Measurements from ENCODE around the gene CASR. TPM values are rescaled to one million over a fixed set of nuclear protein-coding genes. Genes with fewer than 3 reads are reported as not detected.

Gene CASR
- total RNA-seq, 4 donors from 2014 or later: 0.19 TPM; not detected in 3

DNA sequence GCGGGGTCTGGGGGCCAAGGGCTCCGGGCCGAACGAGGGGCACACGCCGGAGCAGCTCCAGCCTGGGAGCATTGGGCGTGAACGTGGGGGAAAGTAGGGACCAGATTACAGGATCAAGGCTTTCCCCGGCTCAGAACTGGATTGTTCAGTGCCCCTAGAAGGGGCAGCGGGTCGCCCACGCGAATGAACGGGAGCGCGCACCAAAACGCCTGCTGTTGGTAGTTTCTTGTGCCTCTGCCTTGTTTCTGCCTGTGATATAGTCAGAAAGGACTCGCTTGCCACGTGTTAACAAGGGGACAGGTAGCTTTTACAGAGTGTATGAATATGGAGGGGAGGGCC is 1.1 kb downstream of the CASR start:
- intact Hi-C loops (cut with DNase I): no loop called here
- no peaks in the 10 kb centered on the region for H3K36me3 ChIP-seq
- H3K27ac ChIP-seq: no peak overlapping the region
- H3K4me1 ChIP-seq: peaks cover 0 to 13% (median 7%) of the 10 kb centered on the region in 3 donors
- no peaks in the 10 kb centered on the region for H3K9me3 ChIP-seq
- peak overlapping the region; percentile 18 to 55 (median 32) for H3K4me3 ChIP-seq
- H3K27me3 ChIP-seq: peaks cover 0 to 59% (median 2%) of the 10 kb centered on the region in 4 donors
- no peak for DNase-seq
- TF ChIP-seq, protein P1, sequence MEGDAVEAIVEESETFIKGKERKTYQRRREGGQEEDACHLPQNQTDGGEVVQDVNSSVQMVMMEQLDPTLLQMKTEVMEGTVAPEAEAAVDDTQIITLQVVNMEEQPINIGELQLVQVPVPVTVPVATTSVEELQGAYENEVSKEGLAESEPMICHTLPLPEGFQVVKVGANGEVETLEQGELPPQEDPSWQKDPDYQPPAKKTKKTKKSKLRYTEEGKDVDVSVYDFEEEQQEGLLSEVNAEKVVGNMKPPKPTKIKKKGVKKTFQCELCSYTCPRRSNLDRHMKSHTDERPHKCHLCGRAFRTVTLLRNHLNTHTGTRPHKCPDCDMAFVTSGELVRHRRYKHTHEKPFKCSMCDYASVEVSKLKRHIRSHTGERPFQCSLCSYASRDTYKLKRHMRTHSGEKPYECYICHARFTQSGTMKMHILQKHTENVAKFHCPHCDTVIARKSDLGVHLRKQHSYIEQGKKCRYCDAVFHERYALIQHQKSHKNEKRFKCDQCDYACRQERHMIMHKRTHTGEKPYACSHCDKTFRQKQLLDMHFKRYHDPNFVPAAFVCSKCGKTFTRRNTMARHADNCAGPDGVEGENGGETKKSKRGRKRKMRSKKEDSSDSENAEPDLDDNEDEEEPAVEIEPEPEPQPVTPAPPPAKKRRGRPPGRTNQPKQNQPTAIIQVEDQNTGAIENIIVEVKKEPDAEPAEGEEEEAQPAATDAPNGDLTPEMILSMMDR (IDR thresholded peaks at IDR 0.05): no peak
- no peak for TF ChIP-seq POLR2A (IDR thresholded peaks at IDR 0.05)
- WGBS, 2 donors: 27 to 37% methylated on average over 9 to 14 of the region's 19 CpGs

DNA sequence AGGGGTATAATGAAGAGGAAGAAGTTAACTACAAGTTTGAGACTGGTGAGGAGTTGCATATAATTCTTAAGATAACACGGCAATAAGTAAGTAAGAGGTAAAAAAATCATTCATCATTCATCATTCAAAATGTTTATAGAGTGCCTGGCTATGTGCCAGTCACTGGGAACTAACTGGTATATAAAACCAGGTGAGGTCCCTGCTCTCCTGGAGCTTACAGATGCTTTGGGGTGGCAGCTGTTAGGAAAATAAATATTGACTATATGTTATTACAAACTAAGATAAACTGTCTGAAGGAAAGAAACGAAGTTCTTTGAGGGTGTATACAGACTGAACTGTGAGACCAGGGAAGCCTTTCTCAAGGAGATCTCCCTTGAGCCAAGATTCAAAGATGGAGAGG is 2.9 kb downstream of the CASR start:
- Histone ChIP-seq H3K4me1 (peaks cover 0 to 13% (median 7%) of the 10 kb centered on the region in 3 donors), H3K36me3 (no peaks in the 10 kb centered on the region), H3K27ac (no peak overlapping the region), H3K27me3 (peaks cover 0 to 50% (median 2%) of the 10 kb centered on the region in 4 donors), H3K4me3 (no peak overlapping the region), H3K9me3 (no peaks in the 10 kb centered on the region)
- TF ChIP-seq, protein P1 (IDR thresholded peaks at IDR 0.05): no peak
- TF ChIP-seq POLR2A (IDR thresholded peaks at IDR 0.05): no peak
- no peak for DNase-seq
- intact Hi-C loops (cut with DNase I): no loop called here
- 30 to 44% methylated on average over 2 of the region's 2 CpGs for WGBS, 2 donors

DNA sequence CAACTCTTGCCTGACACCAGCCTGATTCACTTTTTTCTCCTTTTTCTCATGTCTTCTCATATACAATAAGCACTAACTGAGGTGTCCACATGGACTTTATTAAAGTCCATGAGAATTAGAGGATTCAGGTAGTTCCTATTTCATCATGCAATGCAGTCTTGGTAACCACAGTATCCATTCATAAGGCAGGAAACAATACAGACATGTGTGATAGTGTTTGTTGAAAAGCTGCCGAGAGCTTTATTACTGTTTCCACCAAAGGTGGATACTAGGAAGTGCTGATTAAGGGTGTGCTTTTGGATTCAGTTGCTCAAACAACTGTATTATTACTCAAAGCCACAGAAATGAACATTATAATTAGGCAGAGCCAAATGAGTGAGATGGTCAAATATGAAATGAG is 5.3 kb downstream of the CASR start:
- intact Hi-C loops (cut with DNase I): no loop called here
- 35 to 63% methylated on average over 1 of the region's 1 CpG for WGBS, 2 donors
- H3K27me3 ChIP-seq: peaks cover 0 to 29% (median 2%) of the 10 kb centered on the region in 4 donors
- no peak overlapping the region for H3K4me3 ChIP-seq
- no peaks in the 10 kb centered on the region for H3K36me3 ChIP-seq
- peaks cover 0 to 9% (median 3%) of the 10 kb centered on the region in 3 donors for H3K4me1 ChIP-seq
- DNase-seq: no peak
- no peaks in the 10 kb centered on the region for H3K9me3 ChIP-seq
- no peak overlapping the region for H3K27ac ChIP-seq
- TF ChIP-seq, protein P1 (IDR thresholded peaks at IDR 0.05): no peak
- TF ChIP-seq POLR2A (IDR thresholded peaks at IDR 0.05): no peak

DNA sequence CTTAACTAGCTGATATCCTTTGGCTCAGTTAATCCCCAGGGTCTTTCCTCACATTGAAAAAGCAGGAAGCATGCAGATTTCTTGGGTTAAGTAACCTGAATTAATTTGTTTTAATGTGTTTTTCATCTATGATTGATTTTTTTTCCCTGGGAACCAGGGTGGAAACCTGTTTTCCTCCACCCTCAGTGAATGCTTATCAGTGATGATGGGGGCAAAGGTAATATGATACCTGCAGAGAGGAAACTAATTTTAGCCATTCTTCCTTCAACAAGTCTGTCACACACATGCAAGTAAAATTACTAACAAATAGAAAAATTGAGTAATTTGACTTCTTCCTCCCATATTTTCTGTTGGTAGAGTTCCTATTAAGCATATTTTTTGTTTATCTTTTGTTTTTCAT is 5.9 kb downstream of the CASR start:
- TF ChIP-seq POLR2A (IDR thresholded peaks at IDR 0.05): no peak
- TF ChIP-seq, protein P1 (IDR thresholded peaks at IDR 0.05): no peak
- no peak for DNase-seq
- intact Hi-C loops (cut with DNase I): no loop called here
- peaks cover 0 to 23% (median 1%) of the 10 kb centered on the region in 4 donors for H3K27me3 ChIP-seq
- no peak overlapping the region for H3K27ac ChIP-seq
- peaks cover 0 to 3% (median 0%) of the 10 kb centered on the region in 3 donors for H3K4me1 ChIP-seq
- no peaks in the 10 kb centered on the region for H3K9me3 ChIP-seq
- H3K36me3 ChIP-seq: no peaks in the 10 kb centered on the region
- H3K4me3 ChIP-seq: no peak overlapping the region

DNA sequence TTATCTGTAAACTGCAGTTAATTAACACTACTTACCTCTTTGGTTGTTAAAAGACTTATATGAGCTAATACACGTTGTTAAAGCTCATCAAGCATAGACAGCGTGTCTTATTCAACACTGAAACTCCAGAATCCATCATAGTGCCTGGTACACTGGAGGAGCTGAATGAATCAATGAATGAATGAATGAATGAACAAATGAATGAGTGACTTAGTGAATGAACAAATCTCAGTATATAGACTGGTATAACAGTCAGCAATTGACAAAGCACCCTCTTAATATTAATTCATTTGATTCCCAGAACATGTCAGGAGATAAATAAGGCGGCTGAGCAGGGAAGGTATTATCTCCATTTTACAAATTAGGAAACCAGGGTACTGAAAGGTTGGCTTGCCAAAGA is 7.1 kb downstream of the CASR start:
- no peaks in the 10 kb centered on the region for H3K9me3 ChIP-seq
- no peak overlapping the region for H3K27ac ChIP-seq
- TF ChIP-seq, protein P1 (IDR thresholded peaks at IDR 0.05): no peak
- TF ChIP-seq POLR2A (IDR thresholded peaks at IDR 0.05): no peak
- 64 to 72% methylated on average over 3 of the region's 3 CpGs for WGBS, 2 donors
- DNase-seq: no peak
- H3K4me1 ChIP-seq: no peaks in the 10 kb centered on the region
- peaks cover 0 to 11% (median 0%) of the 10 kb centered on the region in 4 donors for H3K27me3 ChIP-seq
- H3K36me3 ChIP-seq: no peaks in the 10 kb centered on the region
- H3K4me3 ChIP-seq: no peak overlapping the region
- intact Hi-C loops (cut with DNase I): no loop called here

All from esophagus squamous epithelium (tissue), 5 donors.